Measurements from ENCODE around the gene CHAF1A.

- TF ChIP-seq GATA2 (IDR thresholded peaks at IDR 0.05; ENCODE audit: low read depth, low read length) = no peak
- no peak for TF ChIP-seq GATA3 (IDR thresholded peaks at IDR 0.05; ENCODE audit: low read depth, low read length)
These were observed 51.1 kb downstream of the CHAF1A start for GRCh38 chr19:4453232-4454179.
